GM21367 (cell line): ENCODE results near the gene ARSG.
"Not testable (repeated sequence)": the region's sequence is repeated elsewhere in the genome, so short reads cannot be mapped to it uniquely, and the experiment has no call there.

Experiments used
- ATAC-seq: cut with Tn5 transposase; IDR thresholded peaks from one replicate; pipeline ENCODE4 v1.9.1; 2021; ENCODE audit not compliant: unreplicated experiment

The ARSG gene

DNA sequence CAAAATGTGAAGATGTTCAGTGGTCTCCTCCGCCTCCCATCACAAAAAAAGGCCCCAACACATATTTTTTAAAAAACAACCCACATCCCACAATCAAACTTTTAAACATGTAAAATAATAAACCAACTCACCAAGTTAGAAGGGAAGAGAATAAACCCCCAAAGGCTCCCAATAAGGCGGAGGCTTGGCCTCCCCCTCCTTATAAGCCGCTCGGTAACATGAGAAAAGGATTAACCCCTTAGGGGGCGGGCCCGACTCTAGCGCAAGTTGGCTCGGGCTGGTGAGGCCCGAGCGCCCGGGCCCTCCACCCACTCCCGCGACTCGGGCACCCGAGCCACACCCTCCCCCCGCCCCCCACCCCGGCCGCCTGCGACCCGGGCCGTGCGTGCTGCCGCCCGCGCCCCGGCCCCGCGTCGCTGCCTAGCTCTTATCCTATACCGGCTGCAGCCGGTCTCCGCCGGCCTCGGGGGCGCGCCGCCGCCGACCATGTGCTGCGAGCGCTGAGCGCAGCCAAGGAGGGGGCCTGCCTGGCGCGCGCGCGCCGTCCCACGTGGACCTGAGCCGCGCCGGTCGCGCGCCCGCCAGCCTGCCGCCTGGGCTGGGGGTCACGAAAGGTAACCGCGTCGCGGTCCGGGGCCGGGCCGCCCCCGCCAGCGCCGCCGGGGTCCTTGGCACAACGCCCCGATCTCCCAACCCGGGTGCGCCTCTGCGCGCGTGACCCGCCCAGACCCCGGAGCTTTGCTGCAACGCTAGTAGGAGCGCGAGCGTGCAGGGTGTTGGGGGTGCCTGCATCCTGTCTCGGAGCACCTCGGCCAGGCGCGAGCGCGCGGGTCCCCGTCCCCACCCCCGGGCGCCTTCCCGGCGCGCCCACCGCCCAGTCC is at the start of gene ARSG, which contains the start of gene SLC16A6:
TSS of gene ARSG (plus strand) at position 541 of the 881 bp plus-strand sequence. CDS start 15,999 bp downstream, outside the sequence.
TSS of gene SLC16A6 (minus strand) at position 173 of the 881 bp plus-strand sequence. CDS start 12,807 bp downstream, outside the sequence.
- peak; percentile 40 for ATAC-seq

DNA sequence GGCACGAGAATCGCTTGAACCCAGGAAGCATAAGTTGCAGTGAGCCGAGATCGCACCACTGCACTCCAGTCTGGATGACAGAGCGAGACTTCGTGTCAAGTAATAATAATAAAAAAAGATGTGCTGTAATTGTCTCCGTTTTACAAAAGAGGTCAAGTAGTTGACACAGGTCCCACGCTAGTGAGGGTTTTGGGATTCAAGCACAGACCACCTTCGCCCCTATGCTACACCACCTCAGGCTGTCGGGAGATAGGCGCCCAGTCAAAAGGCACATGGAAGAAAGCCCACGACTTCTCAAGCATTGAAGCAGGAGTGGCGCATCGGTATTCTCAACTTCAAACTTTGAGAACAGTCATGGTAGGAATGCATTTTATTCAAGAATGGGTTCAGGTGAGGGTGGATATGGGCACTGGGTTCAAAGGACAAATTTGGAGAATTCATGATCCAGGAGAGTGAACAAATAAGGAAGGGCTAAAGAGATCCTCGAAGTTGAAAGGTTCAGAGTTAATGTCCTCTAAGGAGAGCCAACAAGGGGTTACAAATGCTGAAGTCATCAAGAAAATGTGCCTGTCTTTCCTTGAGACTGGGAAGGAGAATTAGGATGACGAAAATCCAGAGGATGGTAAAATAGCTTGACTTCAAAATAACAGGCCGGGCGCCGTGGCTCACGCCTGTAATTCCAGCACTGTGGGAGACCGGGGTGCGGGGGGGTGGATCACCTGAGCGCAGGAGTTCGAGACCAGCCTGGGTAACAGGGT is 44.8 kb upstream of the ARSG start:
- no peak for ATAC-seq

DNA sequence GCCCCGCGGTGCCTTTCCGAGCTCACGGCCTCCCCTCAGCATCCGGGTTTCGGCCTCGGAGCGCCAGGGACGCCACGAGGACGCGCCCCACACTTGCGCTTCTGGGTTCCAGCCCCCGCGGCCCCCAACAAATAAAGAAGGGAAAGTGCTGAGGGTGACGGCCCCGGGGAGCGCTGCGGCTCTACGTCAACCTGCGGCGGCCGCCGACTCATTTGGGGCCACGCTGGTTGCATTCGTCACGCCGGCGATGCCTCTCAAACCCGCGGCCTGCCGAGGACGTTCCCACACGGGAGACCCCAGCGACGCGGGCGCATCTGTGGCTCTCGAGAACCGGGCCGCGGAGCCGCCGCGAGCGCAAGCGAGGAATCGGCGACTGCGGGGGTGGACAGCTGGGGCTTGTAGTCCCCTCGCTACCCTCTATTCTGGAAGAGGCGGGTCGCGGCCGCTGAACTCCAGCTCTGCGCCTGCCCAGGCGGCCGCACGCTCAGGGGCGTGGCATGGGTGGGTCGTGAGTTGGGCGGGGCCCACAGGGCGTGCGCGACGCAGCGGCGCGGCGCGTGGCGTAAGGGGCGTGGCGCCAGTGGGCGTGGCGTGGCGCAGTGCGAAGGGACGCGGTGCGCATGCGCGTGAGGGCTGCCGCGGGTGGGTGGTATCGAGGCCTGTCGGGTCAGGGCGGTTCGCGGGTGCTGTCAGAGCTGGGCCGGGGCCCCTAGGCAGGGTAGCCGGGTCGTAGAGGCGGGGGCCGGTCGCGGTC is 43.7 kb upstream of the ARSG start, which contains the start of gene AMZ2:
TSS of gene AMZ2 (plus strand) at position 599 of the 754 bp plus-strand sequence. CDS start 2,145 bp downstream, outside the sequence.
- peak; percentile 86 for ATAC-seq

DNA sequence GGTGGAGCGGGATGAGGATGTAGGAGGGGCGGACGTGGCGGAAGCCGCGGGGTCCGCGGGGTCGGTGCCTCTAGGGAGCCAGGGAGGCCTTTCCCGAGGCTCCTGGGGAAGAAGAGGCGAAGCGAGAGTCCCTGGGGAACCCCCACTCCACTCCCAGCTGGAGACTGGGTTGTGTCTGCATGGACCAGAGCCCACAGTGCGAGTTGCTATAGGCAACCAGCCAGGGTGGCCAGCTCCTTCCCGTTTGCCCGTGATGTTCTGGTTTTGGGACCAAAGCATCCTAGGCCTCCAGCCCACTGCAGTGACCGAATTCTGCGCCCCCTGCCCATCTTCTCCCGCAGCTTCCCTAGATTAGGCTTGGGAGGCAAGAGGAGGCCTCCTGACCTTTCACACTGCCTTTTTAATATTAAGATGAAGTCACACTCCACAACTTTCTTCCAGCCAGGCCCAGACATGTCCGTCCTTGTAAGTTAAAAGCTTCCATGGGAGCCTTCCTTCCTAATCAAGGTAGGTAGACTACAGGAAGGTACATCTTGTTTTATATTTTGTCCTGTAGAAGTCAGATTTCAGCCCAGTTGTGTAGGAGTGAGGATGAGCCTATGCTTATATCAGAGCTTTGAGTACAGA is 43.0 kb upstream of the ARSG start:
- peak; percentile 25 for ATAC-seq

DNA sequence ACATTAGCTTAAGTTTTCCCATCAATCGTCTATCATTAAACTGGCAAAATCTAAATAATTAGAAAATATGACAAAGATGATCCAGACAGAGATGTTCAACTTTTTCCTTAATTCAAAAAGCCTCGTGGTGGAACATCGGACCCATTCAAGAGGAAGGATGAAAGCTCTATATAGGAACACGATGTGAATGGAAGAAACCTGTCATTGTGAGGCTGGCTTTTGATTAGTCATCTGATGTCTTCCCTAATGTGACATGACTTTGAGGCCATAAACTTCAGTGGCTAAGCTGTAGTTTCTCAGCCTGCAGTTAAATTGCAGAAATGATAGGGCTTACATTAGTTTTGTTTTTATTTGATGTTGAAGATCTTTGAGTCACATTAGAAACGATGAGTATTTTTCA is 42.4 kb upstream of the ARSG start:
- no peak for ATAC-seq

DNA sequence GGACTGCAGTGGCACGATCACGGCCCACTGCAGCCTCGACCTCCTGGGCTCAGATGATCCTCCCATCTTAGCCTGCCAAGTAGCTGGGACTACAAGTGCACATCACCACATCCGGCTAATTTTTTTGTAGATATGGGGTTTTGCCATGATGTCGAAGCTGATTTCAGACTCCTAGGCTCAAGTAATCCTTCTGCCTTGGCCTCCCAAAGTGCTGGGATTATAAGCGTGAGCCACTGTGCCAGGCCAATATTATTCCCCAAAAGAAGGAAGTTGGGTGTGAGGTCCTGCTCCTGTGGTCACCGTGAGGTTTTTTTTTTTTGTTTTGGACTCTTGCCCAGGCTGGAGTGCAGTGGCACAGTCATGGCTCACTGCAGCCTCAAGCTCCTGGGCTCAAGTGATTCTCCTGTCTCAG is 41.9 kb upstream of the ARSG start:
- ATAC-seq = no peak

DNA sequence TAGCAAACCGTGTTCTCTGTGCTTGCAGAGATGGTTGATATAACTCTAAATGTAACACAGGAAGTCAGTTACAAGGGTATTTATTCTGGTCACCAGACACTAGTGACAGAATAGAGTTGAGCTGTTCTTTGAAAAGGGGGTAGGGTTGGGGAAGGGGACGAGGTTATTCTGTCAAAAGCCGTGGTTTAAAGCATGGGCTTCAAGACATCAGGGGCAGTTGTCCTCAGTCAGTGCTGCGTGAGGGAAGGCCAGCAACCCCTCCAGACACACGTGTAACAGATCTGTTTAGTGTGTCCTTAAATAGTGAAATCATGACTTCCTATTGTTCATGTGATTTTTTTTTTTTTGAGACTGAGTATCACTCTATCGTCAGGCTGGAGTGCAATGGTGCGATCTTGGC is 37.9 kb upstream of the ARSG start:
- ATAC-seq = not testable (repeated sequence)

DNA sequence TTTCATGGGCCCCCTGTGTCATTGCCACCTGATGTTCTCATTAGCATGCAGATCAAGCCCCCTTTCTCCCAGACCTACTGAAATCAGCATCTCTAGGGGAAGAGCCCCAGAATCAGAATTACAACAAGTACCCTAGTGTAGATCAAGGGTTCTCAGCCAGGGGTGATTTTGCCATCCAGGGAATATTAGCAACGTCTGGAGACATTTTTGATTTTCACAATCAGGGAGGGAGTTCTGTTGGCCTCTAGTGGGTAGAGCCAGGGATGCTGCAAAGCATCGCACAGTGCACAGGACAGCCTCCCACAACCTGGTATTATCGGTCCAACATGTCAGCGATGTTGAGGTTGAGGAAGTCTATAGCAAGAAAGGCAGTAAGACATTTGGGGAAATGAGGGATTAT is 36.1 kb upstream of the ARSG start:
- no peak for ATAC-seq

DNA sequence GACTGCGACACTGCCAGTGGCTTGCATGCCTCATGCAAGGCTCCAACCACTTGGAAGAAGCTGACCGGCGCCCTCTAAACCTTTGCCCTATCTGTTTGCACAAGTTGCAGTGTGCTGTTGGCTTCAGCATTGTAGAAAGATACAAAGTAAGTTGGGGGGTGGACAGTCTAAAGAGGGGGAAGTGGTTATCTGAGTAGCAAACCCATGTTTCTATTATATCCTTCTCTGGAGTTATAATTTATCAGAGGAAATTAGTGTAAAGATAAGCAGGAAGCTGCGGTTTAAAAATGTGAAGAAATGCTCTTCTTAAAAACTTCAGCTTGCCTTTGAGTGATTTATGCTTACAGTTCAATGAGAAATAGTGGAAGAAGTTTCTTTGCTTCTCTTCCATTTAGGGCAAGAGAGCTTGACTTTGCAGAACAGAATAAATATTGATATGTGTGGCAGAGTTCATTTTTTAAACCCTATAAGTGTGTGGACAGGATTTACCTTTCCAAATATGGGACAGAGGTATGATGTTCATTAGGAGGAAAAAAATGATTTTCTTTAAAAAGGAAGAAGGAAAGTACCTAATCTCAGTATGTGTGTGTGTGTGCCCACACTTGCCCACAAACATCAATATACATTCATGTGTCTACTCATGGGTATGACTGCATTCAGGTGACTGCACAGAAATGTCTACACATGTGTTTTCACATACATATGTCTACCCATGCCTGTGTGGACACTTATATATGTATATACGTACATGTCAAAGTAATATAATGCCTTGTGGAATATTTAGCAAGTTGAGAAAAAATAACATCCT is 35.4 kb upstream of the ARSG start:
- ATAC-seq = no peak

DNA sequence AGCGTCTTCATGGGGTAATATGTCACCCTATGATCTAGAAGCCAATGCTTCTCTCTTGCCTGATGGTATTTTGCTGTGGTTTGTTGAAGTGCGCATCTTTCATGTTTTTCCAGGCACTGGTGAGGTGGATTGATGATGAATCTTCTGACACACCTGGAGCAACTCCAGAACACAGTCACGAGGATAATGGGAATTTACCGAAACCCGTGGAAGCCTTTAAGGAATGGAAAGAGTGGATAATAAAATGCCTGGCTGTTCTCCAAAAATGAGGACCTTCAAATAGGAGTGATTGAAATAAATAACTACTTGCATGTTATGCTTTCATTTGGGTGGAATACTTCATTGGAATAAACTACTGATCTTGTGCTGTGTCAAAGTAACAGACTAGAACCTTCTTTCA is 34.6 kb upstream of the ARSG start:
- not testable (repeated sequence) for ATAC-seq

DNA sequence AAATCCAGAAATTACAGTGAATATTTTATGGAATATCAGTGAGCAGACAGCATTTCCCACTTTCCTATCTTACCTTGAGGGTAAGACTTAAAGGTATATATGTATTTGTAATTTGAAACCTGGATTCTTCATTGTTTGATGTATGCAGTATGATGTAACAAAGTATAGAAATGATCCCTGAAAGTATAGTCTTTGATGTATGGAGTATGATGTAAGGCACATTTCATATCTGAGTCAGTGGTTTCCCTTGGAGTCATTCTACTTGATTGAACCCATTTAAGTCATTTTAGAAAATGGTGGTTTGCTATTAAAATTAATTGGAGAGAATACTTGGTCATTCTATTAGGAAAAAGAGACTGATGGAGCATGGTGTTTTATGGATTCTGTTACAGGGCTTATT is 33.4 kb upstream of the ARSG start:
- ATAC-seq = no peak

DNA sequence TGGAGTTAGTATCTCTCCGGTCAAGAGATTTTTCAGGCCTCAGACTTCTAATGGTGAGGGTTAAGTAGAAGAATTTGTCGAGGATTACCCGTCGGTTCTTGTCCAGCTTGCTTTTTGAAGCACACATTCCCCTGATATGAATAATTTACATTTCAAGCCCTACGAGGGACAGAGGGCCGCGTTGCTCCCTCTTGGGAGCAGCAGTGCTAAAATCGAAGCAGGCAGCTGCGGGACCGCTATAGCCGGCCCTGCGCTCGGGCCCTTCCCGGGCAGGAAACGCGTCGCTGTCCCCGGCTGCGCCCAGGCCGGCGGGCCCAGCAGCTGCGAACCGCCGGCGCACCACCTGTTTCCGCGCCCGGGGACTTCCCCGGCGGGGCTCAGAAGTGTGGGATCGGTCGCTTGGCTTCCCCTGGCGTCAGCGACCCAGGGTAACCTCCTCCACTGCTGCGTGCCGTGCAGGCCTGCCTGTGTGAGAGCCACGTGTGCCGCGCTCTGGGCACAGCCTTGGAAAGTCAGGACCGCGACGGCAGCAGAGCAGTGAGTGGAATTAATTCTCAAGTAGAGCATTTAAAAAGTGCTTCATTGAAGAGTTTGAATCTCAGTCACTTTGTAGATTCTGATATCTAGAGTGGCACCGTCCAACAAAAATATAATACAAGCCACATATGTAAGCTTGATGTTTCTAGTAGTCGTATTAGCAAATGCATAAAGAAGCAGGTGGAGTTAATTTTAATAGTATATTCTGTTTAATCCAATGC is 32.2 kb upstream of the ARSG start:
- ATAC-seq = peak; percentile 87

DNA sequence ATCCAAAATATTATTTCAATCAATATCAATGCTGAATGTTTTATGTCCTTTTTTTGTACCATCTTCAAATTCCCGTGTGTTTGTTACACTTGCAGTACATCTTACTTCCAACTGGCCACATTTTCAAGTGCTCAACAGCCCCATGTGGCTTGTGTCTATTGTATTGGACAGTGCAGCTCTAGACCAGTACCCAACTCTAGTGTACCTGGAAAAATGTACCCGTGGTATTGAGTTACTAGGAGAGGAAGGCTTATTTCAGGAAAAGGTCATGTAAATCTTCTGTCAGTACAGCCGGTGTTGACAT is 31.7 kb upstream of the ARSG start:
- not testable (repeated sequence) for ATAC-seq

DNA sequence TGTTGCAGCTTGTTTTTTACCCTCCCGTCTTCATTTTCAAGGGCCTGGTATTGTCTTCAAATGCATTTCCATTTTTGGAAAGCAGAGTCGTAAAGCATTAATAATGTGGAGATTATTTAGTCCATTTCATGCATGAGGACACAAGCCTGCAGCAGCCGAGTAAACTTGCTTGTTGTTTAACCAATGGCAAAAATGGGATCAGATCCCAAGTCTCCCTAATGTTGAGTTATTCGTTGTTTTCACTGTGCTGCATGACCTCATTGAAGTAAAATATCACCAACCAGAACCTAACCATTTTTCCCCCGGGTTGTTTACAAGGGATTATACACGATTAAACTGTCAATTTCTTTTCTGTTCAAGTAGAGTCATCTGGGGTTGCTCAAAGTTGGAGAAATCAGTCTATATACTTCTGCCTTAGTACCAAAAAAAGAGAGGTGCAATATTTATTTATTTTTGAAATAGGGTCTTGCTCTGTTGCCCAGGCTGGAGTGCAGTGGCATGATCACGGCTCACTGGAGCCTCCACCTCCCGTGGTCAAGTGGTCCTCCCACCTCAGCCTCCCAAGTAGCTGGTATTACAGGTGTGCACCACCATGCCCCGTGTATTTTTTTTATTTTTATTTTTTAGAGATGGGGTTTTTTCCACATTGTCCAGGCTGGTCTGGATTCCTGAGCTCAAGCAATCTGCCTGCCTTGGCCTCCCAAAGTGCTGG is 31.1 kb upstream of the ARSG start:
- ATAC-seq = no peak

DNA sequence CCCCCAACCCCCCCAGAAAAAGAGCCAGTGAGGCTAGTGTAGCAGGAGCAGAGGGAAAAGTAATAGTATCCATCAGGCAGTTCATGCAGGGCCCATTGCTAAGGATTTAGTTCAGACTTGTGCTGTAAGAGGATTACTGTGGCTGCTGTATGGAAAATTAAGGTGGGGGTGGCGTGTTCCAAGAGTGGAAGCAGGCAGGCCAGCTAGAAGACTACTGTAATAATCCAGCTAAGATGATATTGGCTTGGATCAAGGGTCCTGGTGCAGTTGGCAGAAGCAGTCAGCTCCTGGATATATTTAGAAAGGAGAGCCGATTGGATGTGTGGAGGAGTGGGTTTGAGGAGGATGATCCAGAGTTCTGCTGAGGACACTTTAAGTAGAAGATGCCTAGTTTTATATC is 28.8 kb upstream of the ARSG start:
- not testable (repeated sequence) for ATAC-seq

DNA sequence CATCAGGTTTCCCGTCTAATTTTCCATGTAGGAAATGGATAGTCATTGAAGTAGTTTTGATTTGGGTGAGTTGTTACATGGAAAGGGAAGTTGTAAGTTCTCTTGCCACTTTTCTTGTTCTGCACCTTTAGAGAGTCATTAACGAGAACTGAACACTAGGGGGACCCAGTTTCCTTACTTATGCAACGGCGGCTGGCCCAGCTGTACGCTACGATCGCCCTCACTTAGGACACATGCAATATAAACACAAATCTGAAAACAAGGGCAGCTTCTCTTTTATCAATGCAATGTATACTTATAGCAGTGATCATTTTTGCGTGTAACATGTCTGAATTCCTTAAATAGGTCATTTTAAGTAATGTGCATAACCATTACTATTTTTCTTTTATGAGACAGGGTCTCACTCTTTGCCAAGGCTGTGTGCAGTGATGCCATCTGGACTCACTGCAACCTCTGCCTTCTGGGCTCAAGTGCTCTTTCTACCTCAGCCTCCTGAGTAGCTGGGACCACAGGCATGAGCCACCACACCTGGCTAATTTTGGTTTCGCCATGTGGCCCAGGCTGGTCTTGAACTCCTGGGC is 28.1 kb upstream of the ARSG start:
- not testable (repeated sequence) for ATAC-seq

DNA sequence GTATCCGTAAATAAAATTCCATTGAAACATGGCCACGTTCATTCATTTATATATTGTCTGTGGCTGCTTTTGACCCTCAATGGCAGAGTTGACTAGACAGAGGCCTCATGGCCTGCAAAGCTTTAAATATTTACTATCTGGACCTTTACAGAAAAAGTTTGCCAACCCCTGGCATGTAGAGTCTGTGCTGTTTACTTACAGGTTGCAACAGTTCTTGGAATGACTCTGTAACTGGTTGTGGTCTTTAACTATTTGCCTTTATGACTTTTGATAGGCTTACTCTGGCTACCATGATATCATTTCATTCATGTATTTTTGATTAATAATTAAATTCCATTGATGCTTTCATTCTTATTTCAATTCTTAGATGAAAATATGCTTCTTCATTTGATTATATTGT is 25.5 kb upstream of the ARSG start:
- ATAC-seq = not testable (repeated sequence)

DNA sequence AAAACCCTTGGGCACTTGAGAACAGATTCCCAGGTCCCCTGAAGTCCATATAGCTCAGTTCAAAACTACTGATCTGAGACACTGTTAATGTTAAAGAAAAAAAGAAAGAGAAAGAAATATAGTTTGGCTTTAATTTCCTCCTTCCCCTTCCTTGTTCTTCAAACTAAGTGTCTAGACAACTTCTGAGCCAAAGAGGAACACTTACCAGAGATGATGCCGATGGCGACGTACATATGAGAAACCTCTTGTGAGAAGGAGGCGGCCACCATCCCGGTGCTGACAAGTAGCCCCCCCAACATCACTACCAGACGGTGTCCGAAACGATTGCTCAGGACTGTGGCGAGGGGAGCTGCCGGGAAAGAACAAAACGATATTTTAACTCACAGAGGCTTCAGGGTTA is 17.6 kb upstream of the ARSG start:
- ATAC-seq = no peak
